Measurements from ENCODE around the gene HSD17B2. TPM values are rescaled to one million over a fixed set of nuclear protein-coding genes. Genes with fewer than 3 reads are reported as not detected.

The HSD17B2 gene
- total RNA-seq, 4 donors from 2014 or later: not detected

DNA sequence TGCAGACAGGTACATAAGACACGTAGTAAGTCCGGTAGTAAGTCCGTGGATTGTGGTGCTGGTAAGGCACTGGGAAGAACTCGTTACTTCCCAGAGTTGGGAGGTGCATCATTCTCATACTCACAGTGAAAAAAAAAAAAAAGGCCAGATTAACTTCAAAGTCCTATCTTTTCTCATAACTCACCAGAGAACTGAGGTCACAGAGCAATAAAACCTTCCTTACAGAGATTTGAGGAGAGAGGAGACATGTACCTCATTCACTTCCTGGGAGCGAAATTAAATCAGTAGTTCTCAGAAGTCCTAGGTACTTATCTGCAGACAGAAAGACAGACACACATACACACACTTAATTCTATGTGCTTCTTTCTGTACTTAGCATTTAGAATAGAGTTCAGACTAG is 112.5 kb downstream of the HSD17B2 start:
- H3K36me3 ChIP-seq: peaks cover 0 to 7% of the 10 kb centered on the region in 2 donors
- no peak overlapping the region for H3K4me3 ChIP-seq (replicated peaks in 1 of 3)
- H3K4me1 ChIP-seq: no peaks in the 10 kb centered on the region
- no peak for DNase-seq
- no peaks in the 10 kb centered on the region for H3K9me3 ChIP-seq
- intact Hi-C loops (cut with DNase I): no loop called here
- no peak overlapping the region for H3K27ac ChIP-seq
- H3K27me3 ChIP-seq: no peaks in the 10 kb centered on the region
- TF ChIP-seq POLR2A (IDR thresholded peaks at IDR 0.05): no peak
- TF ChIP-seq, protein P1, sequence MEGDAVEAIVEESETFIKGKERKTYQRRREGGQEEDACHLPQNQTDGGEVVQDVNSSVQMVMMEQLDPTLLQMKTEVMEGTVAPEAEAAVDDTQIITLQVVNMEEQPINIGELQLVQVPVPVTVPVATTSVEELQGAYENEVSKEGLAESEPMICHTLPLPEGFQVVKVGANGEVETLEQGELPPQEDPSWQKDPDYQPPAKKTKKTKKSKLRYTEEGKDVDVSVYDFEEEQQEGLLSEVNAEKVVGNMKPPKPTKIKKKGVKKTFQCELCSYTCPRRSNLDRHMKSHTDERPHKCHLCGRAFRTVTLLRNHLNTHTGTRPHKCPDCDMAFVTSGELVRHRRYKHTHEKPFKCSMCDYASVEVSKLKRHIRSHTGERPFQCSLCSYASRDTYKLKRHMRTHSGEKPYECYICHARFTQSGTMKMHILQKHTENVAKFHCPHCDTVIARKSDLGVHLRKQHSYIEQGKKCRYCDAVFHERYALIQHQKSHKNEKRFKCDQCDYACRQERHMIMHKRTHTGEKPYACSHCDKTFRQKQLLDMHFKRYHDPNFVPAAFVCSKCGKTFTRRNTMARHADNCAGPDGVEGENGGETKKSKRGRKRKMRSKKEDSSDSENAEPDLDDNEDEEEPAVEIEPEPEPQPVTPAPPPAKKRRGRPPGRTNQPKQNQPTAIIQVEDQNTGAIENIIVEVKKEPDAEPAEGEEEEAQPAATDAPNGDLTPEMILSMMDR (IDR thresholded peaks at IDR 0.05): no peak
- WGBS, 2 donors: 98 to 100% methylated on average over 5 of the region's 5 CpGs

Other genes with a start within 250 kb of the HSD17B2 start
- gene SDR42E1, start 23.8 kb upstream of the HSD17B2 start, total RNA-seq: 1 to 10 TPM; 4.3 to 8.8 (median 8.0) TPM
- 10 to 100 TPM; 29.1 to 41.0 (median 34.3) TPM for gene MPHOSPH6, start 135.0 kb downstream of the HSD17B2 start, total RNA-seq